NCI-H510A treated with DMSO at 0.1 percent for 48 hours (cell line): ENCODE data around the gene WAPL.

Experiments used
- DNase-seq: peaks from one replicate; lab custom pipeline; 2025; lab: John Stamatoyannopoulos, UW

Gene WAPL

GRCh38 chr10:86461963-86462804 lies 59.4 kb downstream of the WAPL start:
- no peak for DNase-seq

DNA sequence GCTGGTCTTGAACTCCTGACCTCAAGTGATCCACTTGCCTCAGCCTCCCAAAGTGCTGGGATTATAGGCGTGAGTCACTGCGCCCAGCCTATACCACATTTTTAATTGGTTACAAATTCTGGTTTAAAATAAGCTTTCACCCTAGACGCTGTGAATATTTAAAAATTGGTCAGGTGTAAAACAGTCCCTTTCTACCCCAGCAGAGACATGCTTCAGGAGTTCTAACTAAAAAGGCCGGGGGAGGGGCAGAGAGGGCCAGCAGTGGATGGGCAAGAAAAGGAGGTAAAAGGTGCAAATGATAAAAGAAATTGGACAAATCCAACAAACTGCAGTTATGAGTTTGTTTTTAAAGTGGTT lies 70.0 kb downstream of the WAPL start:
- DNase-seq: no peak

DNA sequence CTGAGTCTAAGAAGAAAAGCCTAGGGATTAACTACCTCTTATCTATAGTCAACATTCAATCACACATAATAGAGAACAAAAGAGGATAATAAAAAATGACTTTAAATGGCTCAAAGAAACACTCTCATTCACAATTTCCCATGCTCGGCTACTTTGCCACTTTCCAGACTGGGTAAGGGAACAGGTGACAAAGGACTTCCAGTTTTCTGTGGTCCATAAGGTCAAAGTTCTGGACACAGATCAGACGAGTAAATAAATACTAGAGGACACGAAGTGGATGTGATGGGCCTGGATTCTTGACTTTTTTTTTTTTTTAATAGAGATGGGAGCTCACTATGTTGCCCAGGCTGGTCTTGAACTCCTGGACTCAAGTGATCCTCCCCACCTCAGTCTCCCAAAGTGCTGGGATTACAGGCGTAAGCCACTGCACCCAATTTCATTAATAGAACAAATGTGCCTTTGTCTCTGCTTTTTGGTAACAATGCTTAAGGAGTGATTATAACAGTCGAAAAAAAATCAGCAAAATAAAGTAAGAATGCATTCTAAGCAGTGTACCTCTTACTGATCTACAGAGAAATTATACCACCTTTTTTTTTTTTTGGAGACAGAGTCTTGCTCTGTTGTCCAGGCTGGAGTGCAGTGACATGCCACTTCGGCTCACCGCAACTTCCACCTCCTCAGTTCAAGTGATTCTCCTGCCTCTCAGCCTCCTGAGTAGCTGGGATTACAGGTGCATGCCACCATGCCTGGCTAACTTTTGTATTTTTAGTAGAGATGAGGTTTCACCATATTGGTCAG lies 70.6 kb downstream of the WAPL start:
- DNase-seq: no peak

- DNase-seq: no peak
Observed at GRCh38 chr10:86449926-86450558, 71.5 kb downstream of the WAPL start.

- no peak for DNase-seq
Observed at GRCh38 chr10:86447432-86447831, 74.2 kb downstream of the WAPL start.

DNA sequence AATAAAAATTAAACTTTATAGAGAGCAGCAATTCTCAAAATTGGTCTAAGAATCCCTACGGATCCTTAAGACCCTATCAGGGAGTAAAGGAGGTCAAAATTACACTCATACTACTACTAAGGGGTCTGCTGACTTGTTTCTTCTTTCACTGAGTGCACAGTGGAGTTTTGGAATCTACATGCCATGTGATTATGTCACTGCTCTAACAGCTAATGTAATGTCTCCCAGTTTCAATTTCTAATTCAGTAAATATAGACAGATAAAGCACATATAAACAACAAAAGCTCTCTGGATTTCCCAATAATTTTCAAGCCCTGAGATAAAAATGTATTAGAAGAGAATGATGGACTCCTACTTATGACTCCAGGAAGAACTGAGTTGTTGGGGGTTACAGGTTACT lies 74.6 kb downstream of the WAPL start:
- no peak for DNase-seq

GRCh38 chr10:86446440-86446839 lies 75.2 kb downstream of the WAPL start:
- no peak for DNase-seq

DNA sequence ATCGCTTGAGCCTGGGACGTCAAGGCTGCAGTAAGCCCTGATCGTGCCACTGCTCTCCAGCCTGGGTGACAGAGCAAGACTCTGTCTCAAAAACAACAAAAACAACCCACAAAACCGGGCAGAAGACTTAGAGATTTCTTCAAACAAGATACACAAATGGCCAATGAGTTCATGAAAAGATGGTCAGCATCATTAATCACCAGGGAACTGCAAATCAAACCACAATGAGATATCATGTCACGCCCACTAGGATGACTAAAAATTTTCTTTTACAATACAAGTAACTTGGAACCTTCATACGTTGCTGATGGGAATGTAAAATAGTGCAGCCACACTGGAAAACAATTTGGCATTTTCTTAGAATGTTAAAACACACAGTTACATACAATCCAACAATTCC lies 77.7 kb downstream of the WAPL start:
- no peak for DNase-seq

DNA sequence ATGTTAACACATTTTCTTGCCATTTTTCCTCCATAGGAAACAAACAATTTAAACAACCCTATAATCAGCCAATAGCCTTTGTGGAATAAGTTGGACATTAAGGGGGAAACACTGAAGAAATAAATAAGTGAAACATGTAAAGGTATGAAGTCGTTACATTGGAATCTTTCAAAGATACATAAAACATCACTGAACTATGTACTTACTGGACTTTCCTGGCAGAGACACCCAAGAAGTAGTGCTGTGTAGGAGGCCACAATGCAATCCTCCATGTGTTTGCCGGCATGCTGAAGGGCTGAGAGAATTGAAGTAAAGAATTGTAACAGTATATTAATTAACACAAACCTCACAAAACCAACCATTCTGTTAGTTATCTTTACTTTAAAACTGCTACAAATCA lies 78.5 kb downstream of the WAPL start:
- DNase-seq: no peak

DNA sequence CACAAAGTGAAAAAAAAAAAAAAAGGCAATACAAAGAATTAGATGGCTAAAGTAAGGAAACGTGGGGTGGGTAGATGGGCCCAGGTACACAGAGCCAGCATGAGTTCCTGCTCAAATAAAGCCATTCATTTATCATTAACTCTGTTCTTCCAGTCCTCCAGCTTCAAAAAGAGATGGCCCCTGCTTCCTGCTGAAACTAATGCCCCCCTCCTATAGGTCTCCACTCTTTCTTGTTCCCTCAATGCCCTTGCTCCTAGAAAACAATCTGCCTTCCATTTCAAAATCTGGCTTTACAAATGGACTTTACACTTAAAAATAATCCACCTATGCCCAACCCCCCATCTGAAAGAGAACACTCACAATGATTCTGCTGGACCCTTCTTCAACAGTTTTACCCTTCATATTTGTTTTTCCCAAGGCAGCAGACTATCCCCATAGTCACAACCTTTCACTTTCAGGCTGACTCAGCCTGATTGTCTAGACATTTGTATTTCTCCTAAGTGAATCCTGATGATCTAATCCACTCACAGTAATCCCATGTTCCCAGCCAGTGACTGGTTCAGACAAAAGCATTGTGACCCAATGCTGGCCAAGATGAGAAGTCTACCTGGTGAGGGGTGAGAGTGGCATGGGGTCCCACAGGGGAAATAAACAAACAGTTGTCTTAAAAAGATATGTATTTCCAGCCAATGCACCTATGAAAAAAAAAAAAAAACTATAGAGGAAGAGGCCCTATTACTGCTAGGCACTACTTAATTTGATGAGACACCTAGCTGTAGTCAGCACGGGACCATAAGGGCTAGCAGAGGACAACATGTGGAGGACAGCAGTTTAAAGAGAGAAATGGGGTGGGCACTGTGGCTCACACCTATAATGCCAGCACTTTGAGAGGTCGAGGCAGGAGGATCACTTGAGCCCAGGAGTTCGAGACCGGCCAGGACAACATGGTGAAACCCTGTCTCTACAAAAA lies 80.4 kb downstream of the WAPL start:
- no peak for DNase-seq

DNA sequence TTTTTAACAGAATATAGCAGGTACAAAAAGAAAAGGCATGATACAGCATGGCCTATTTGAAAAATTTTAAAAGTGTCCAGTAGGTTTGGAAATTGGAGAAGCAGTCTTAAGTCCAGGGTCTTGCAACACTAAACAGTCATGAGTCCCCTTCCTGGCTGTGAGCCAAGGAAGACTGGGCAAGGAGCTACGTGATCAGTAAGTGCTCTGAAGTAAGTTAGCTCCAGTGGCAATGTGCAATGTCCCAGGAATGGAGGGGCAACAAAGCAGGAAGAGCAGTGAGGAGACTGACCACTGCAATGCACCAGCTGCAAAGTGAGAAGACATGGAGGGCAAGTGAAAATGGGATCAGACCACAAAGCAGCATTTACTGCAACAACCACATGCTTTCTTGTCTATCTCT lies 82.0 kb downstream of the WAPL start:
- DNase-seq: no peak

GRCh38 chr10:86438091-86438749 lies 83.4 kb downstream of the WAPL start:
- no peak for DNase-seq

DNA sequence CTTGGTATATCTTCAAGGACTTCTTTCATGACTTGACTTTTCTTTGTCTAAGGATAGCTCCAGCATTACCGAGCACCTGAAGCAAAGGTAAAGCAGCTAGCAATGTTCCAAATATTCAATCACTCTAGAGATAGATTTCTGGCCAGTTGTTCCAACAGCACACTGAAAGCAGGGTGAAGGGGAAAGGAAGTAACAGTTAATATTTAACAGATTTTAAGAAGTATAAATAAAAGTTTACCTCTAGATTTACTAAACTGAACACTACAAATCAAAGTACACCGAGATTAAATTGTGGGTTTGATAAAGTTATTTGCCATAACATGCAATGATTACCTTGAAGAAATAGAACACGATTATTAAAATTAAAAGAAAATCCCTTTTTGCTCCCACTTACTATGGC lies 84.1 kb downstream of the WAPL start:
- DNase-seq: no peak

DNA sequence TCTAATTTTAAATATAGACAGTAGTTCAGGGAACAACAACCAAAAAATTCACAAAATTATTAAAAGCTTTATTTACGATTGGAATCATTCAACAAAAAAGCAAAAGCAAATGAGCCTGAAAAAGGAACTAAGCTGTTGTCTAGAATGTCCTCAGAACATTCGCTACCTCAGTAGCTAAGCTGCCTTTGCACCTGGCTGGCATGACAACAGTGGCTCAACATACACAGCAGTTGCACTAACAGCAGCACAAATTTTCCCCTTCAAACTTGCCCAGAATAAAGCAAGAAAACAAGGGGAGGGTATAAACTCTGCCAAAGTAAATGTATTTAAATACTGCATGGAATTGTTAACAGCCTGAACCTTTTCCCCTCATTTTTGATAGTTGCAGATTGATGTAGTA lies 84.6 kb downstream of the WAPL start:
- DNase-seq: no peak

GRCh38 chr10:86434656-86435055 lies 86.9 kb downstream of the WAPL start:
- no peak for DNase-seq

DNA sequence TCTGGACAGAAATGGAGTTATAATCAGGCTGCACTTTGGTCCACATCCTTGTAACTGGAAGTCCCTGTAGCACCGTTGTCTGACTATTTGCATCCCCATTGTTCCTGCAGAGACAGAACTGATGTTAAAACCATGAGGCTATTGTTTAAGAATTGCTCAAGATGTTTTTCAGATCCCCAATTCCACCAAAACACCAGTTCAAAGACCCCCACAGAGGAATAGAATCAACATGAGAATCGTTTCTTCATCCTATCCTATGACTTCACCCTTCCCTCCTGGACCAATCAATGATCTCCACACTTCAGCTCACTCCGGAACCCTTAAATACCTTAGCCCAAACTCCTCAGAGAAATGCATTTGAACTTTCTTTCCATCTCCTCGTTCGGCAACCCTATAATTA lies 97.9 kb downstream of the WAPL start:
- no peak for DNase-seq

DNA sequence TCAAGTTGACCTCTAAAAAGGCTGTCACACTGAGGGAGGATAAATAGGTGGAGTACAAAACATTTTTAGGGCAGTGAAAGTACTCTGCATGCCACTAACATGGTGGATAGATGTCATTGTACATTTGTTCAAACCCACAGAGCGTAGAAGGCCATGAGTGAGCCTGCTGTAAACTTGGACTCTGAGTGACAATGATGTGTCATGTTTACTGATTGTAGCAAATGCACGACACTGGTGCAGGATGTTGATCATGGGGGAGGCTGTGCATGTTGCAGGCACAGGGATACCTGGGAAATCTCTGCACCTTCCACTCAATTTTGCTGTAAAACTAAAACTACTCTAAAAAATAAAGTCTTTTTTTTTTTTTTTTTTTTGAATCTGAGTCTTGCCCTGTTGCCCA lies 102.5 kb downstream of the WAPL start:
- no peak for DNase-seq

GRCh38 chr10:86415583-86415982 lies 106.0 kb downstream of the WAPL start:
- DNase-seq: no peak

GRCh38 chr10:86415116-86415515 lies 106.5 kb downstream of the WAPL start:
- DNase-seq: no peak

GRCh38 chr10:86413046-86413728 lies 108.4 kb downstream of the WAPL start:
- DNase-seq: no peak
